GOT3 (cell line): ENCODE results near the gene TSBP1.
A peak's percentile ranks its signal among the peaks of the same experiment; 100 is the strongest.
"Not testable (repeated sequence)": the region's sequence is repeated elsewhere in the genome, so short reads cannot be mapped to it uniquely, and the experiment has no call there.

ENCODE experiments used
- DNase-seq: peaks from one replicate; lab custom pipeline; 2025; ENCODE audit warnings: mixed read lengths; lab: John Stamatoyannopoulos, UW

The TSBP1 gene

GRCh38 chr6:32288426-32288825 is 83.3 kb downstream of the TSBP1 start:
- DNase-seq, result no peak

- not testable (repeated sequence) for DNase-seq
Measured at GRCh38 chr6:32273801-32274577, 97.7 kb downstream of the TSBP1 start.

GRCh38 chr6:32271429-32271828 is 100.3 kb downstream of the TSBP1 start:
- DNase-seq, result no peak

DNA sequence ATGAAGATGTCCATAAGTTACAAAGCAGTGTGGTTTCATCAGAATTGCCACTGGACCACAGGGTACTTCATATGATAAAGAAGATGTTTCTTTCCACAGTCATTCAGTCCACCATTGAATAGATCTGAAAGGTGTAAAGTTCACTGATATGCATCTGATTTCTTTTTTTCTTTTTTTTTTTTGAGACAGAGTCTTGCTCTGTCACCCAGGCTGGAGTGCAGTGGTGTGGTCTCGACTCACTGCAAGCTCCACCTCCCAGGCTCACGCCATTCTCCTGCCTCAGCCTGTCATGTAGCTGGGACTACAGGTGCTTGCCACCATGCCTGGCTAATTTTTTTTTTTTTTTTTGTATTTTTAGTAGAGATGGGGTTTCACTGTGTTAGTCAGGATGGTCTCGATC is 103.2 kb downstream of the TSBP1 start:
- not testable (repeated sequence) for DNase-seq

DNA sequence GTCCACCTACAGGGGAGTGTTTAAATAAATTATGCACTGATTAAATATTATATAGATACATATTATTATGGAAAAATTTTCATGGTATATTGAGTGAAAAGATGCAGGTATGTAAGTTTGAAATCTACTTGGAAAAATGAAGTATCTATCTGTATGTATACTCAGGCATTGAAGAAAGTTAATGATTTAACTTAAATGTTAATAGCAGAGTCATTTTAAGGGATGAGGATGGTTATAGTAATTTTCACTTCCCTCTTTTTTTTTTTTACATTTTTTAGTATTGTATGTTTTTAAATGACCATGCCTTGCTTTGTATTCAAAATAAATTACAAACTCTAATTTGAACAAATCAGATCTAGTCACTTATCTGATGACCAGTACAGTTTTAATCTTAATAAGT is 104.7 kb downstream of the TSBP1 start:
- DNase-seq, result no peak

DNA sequence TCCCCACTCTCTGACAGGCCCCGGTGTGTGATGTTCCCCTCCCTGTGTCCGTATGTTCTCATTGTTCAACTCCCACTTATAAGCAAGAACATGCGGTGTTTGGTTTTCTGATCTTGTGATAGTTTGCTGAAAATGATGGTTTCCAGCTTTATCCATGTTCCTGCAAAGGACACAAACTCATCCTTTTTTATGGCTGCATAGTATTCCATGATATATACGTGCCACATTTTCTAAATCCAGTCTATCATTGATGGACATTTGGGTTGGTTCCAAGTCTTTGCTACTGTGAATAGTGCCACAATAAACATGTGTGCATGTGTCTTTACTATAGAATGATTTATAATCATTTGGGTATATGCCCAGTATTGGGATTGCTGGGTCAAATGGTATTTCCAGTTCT is 114.4 kb downstream of the TSBP1 start:
- not testable (repeated sequence) for DNase-seq

DNA sequence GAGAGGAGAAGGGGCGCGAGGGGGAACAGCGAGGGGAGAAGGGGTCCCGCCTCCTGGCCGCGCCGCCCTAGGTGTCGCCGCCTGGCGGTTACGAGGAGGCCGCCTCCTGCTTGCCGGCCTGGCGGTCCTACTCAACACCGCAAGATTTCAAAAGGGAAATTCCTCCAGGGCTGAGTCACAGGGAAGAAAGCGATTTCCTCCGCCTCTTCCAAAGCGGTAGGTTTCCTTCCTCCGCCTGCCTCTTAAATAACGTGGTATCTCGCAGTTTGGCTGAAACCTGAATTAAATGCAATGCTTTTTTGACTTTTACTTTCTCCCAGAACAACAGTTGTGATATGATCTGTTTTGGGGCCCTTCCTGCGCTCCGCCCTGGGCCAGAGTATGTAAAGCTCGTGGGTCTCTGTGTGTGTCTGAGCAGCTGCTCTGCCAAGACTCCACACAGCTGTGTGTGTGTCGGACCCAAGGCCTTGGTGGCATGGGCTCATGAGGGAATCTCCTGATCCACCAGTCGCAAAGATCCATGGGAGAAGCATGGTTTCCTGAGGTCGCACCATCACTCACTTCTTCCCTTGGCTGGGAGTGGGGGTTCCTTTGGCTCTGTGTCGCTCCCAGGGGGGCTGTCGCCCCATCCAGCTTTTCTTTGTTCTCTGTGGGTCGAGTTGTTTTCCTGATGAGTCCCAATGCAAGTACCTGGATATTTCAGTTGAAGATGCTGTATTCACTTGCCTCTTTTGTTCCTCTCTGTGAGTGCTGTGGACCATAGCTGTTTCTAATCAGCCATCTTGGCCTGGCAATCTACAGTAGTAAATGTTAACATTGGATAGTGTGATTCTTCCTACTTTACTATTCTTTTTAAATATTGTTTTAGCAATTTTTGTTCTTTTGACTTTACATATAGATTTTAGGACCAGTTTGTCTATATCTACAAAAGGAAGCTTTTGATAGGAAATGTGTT is 116.2 kb downstream of the TSBP1 start:
- peak; percentile 57 for DNase-seq

DNA sequence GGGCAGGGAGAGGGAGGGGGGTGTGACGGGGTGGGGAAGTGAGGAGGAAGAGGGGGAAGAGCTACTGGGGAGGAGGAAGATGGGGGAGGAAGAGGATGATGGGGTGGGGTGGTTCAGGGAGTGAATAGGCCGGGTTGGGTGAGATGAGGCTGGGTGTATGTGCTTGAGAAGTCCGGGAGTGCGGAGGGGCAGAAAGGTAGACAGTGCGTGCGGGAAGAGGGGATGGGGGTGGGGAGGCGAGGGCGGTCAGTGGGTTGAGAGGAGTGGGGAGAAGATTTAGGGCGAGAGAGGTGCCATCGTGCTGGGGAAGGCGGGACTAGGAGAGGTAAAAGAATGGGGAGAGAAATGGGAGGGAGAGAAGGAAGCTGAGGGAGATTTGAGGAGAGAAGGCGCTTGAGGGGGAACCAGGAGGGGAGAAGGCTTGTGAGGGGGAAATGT is 116.9 kb downstream of the TSBP1 start:
- DNase-seq, result no peak

DNA sequence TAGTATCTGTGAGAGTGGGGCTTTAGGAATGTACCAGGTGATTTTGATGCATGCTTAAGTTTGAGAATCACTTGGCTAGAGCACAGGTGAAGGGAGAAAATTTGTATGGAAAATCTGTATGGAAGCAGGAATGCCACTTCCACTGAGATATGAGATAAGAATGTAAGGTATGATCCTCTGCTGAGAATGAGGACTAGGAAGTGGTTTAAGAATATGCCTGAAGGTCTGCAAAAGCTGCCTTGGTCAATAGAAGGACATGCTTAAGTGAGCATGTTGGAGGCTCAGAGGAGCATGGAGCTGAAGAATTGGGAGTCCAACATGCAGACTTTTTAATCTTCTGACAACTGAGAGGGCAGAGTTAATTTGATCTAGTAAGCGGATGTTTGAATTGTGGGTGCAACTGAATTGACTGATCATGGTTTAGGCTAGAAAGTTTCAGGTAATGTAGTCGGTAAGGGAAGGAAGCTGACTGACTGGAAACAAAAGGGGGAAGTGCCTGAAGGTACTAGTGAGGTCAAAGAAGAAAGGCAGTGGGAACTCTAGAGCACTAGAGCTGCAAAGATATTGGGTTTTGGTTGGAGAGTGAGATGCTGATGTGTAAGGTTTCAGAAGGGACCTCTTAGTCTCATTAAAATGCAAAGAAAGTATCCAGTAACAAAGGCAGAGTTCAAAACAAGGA is 119.2 kb downstream of the TSBP1 start:
- DNase-seq, result no peak

DNA sequence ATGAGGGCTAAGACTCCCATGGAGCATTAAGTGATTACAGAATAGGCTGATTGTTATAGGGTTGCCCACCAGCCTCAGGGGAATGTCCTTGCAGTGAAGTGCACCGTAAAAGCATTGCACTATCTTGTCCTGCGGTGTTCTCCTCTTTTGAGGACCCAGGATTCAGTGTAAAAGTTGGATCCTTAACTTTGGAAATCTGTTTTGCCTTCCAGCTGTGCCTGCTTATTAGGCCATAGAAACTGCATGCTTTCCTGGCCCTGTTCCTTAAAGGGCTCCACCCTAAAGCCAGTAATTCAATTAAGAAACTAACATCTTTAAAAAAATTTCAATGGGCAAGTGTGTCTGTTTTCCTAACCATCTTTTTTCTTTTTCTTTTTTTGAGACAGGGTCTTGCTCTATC is 122.4 kb downstream of the TSBP1 start:
- DNase-seq, result no peak

- no peak for DNase-seq
Measured at GRCh38 chr6:32247401-32247800, 124.3 kb downstream of the TSBP1 start.

GRCh38 chr6:32244946-32245398 is 126.7 kb downstream of the TSBP1 start:
- peak; percentile 52 for DNase-seq

DNA sequence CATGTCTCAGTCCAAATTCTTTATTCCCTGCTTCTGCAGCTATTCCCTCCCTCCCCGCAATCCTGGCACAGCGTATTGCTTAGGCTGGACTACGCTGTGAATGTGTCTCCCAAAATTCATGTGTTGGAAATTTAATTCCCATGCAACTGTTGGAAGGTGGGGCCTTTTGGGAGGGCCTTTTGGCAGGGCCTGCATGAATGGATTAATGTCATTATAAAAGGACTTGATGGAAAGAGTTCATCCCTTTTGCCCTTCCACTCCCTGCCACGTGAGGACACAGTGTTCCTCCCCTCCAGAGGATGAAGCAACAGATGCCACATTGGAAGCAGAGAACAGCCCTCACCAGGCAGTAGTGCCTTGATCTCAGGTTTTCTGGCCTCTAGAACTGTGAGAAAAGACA is 127.4 kb downstream of the TSBP1 start:
- no peak for DNase-seq
